Colonic mucosa (tissue), 4 donors: ENCODE data around the gene PTPRJ. TPM values are rescaled to one million over a fixed set of nuclear protein-coding genes. Genes with fewer than 3 reads are reported as not detected.
"Not testable (repeated sequence)": the region's sequence is repeated elsewhere in the genome, so short reads cannot be mapped to it uniquely, and the experiment has no call there.

Source experiments
- DNase-seq: peaks from one replicate; pipeline ENCODE4 v3.0.0-alpha.2; 2020
- H3K27ac ChIP-seq: fragments of 200-600 bp; one replicate; pipeline ENCODE4 v1.8.0; 2021
- H3K27me3 ChIP-seq: fragments of 200-600 bp; one replicate; pipeline ENCODE4 v1.8.0; 2021
- H3K36me3 ChIP-seq: fragments of 200-600 bp; one replicate; pipeline ENCODE4 v1.8.0; 2021
- H3K4me1 ChIP-seq: fragments of 200-600 bp; one replicate; pipeline ENCODE4 v1.8.0; 2021; ENCODE audit warnings: mild to moderate bottlenecking
- H3K4me3 ChIP-seq: fragments of 200-600 bp; one replicate; pipeline ENCODE4 v1.8.0; 2021
- H3K9ac ChIP-seq, 2 donors: one replicate each; pipeline ENCODE4 v1.7.0; 2013; ENCODE audit warnings: control low read depth in 2 of 2, low read depth in 2 of 2, low read length in 2 of 2
- H3K9me3 ChIP-seq: fragments of 200-600 bp; one replicate; pipeline ENCODE4 v1.8.0; 2021
- CTCF ChIP-seq: fragments of 200-600 bp; IDR thresholded peaks from one replicate; pipeline ENCODE4 v1.8.0; 2022; ENCODE audit warnings: antibody characterized with exemption, mild to moderate bottlenecking
- intact Hi-C: fragments of 100-400 bp; cut with DNase I; formaldehyde crosslinking; loops from one replicate; pipeline ENCODE4 v1.14.1; 2022
- total RNA-seq, 2 donors: library from RNA; stranded (reverse); fragmentation: NEBNext Ultra II Directional in 1 of 2; extraction: Animal tissue kit (Norgen Biotek cat#: 25700) in 1 of 2; gene quantifications; one replicate each; pipeline ENCODE4 v1.2.1, GENCODE V29; 2021
- donor health status: healthy.
- donor health status: DM: no; HTN: no; CAD: no.
- donor health status: DM: no; HTN: no; CAD: no.

PTPRJ gene
- total RNA-seq, 2 donors from 2014 or later, result 37.5 to 45.7 TPM

- no peaks in the 10 kb centered on the region for H3K27me3 ChIP-seq
- H3K9me3 ChIP-seq, result no peaks in the 10 kb centered on the region
- intact Hi-C loops, result no loop called here
- H3K4me3 ChIP-seq, result no peak overlapping the region
- no peak overlapping the region for H3K27ac ChIP-seq
- TF ChIP-seq CTCF, result no peak
- H3K4me1 ChIP-seq, result no peaks in the 10 kb centered on the region
- H3K9ac ChIP-seq, result no peak overlapping the region
- H3K36me3 ChIP-seq, result no peaks in the 10 kb centered on the region
- DNase-seq, result no peak
These were observed 38.3 kb upstream of the PTPRJ start for GRCh38 chr11:47941907-47942558.

- H3K9ac ChIP-seq, result no peak overlapping the region
- H3K27me3 ChIP-seq, result no peaks in the 10 kb centered on the region
- DNase-seq, result no peak
- no peak for TF ChIP-seq CTCF
- no peaks in the 10 kb centered on the region for H3K9me3 ChIP-seq
- no peaks in the 10 kb centered on the region for H3K36me3 ChIP-seq
- H3K4me3 ChIP-seq, result no peak overlapping the region
- intact Hi-C loops, result no loop called here
- H3K4me1 ChIP-seq, result no peaks in the 10 kb centered on the region
- no peak overlapping the region for H3K27ac ChIP-seq
These were observed 36.4 kb upstream of the PTPRJ start for GRCh38 chr11:47943721-47944586.

- no peak for TF ChIP-seq CTCF
- H3K36me3 ChIP-seq, result no peaks in the 10 kb centered on the region
- H3K27me3 ChIP-seq, result no peaks in the 10 kb centered on the region
- H3K27ac ChIP-seq, result no peak overlapping the region
- no peak overlapping the region for H3K9ac ChIP-seq
- no peak overlapping the region for H3K4me3 ChIP-seq
- H3K9me3 ChIP-seq, result no peaks in the 10 kb centered on the region
- intact Hi-C loops, result no loop called here
- no peaks in the 10 kb centered on the region for H3K4me1 ChIP-seq
- no peak for DNase-seq
These were observed 35.7 kb upstream of the PTPRJ start for GRCh38 chr11:47944632-47945031.

- H3K27me3 ChIP-seq, result no peaks in the 10 kb centered on the region
- no peaks in the 10 kb centered on the region for H3K36me3 ChIP-seq
- intact Hi-C loops, result no loop called here
- no peak for TF ChIP-seq CTCF
- no peak overlapping the region for H3K4me3 ChIP-seq
- no peak overlapping the region for H3K9ac ChIP-seq
- H3K9me3 ChIP-seq, result no peaks in the 10 kb centered on the region
- no peaks in the 10 kb centered on the region for H3K4me1 ChIP-seq
- H3K27ac ChIP-seq, result peak overlapping the region; percentile 9
- DNase-seq, result peak; percentile 82
These were observed 33.4 kb upstream of the PTPRJ start for GRCh38 chr11:47946682-47947559.

GRCh38 chr11:47948137-47948536 lies 32.2 kb upstream of the PTPRJ start:
- Histone ChIP-seq H3K9ac (no peak overlapping the region), H3K36me3 (no peaks in the 10 kb centered on the region), H3K27me3 (no peaks in the 10 kb centered on the region), H3K4me3 (no peak overlapping the region), H3K9me3 (no peaks in the 10 kb centered on the region), H3K27ac (no peak overlapping the region), H3K4me1 (no peaks in the 10 kb centered on the region)
- DNase-seq, result no peak
- TF ChIP-seq CTCF, result no peak
- intact Hi-C loops, result no loop called here

GRCh38 chr11:47949001-47949675 lies 31.2 kb upstream of the PTPRJ start:
- H3K36me3 ChIP-seq, H3K9me3 ChIP-seq, H3K4me1 ChIP-seq, H3K27ac ChIP-seq, DNase-seq, H3K27me3 ChIP-seq, H3K4me3 ChIP-seq, H3K9ac ChIP-seq, intact Hi-C loops: not testable (repeated sequence)
